IMR-90 (cell line): ENCODE results near the gene CXCR3. TPM values are rescaled to one million over a fixed set of nuclear protein-coding genes. Genes with fewer than 3 reads are reported as not detected.

ENCODE experiments used
- ATAC-seq: fragments of 200-7000 bp; cut with Tn5 transposase; 2 replicates; pipeline ENCODE4 v1.9.1; 2020; ENCODE audit warnings: low read depth, mild to moderate bottlenecking, moderate library complexity
- BruUV-seq: library from RNA; stranded (reverse); fragments of 400-500 nt; replicated peaks from 2 replicates; lab custom pipeline; 2021; lab: Mats Ljungman, UMichigan
- CTCF ChIA-PET: fragments of 300-600 bp; formaldehyde crosslinking; extraction: SDS; loops from one replicate; lab custom pipeline; 2021; ENCODE audit warnings: antibody characterized with exemption; lab: Yijun Ruan, JAX
- POLR2A ChIA-PET: fragments of 300-600 bp; sonication (Branson Sonifier 250); formaldehyde crosslinking; loops from one replicate; lab custom pipeline; 2022; ENCODE audit warnings: antibody characterized with exemption; ENCODE audit not compliant: unreplicated experiment; lab: Charles Lee
- DNase-seq: peaks from one replicate; pipeline ENCODE4 v3.0.0; 2013
- H2AFZ ChIP-seq: replicated peaks from 2 replicates; pipeline ENCODE3; 2013; ENCODE audit warnings: low read length, mild to moderate bottlenecking; ENCODE audit not compliant: poor library complexity
- H2AK5ac ChIP-seq: 2 replicates; pipeline ENCODE4 v1.6.1; 2013; ENCODE audit warnings: low read depth, low read length, inconsistent platforms
- H2AK9ac ChIP-seq: replicated peaks from 2 replicates; pipeline ENCODE3; 2013; ENCODE audit warnings: mild to moderate bottlenecking, low read depth, low read length, moderate library complexity; ENCODE audit not compliant: poor library complexity
- H2BK120ac ChIP-seq: 2 replicates; pipeline ENCODE4 v1.6.1; 2013; ENCODE audit warnings: low read depth, low read length, inconsistent platforms
- H2BK15ac ChIP-seq: 3 replicates; pipeline ENCODE4 v1.6.1; 2013; ENCODE audit warnings: low read depth, low read length, inconsistent platforms
- H2BK20ac ChIP-seq: 2 replicates; pipeline ENCODE4 v1.6.1; 2013; ENCODE audit warnings: low read depth, mild to moderate bottlenecking, inconsistent platforms, low read length, moderate library complexity
- H2BK5ac ChIP-seq: 2 replicates; pipeline ENCODE4 v1.6.1; 2013; ENCODE audit warnings: mild to moderate bottlenecking, low read depth, low read length, inconsistent platforms; ENCODE audit not compliant: poor library complexity, severe bottlenecking
- H3K14ac ChIP-seq: replicated peaks from 2 replicates; pipeline ENCODE4 v1.6.1; 2013; ENCODE audit warnings: low read depth, low read length, inconsistent platforms
- H3K18ac ChIP-seq: 2 replicates; pipeline ENCODE4 v1.6.1; 2013; ENCODE audit warnings: low read depth, low read length, control low read depth
- H3K23ac ChIP-seq: 2 replicates; pipeline ENCODE4 v1.6.1; 2013; ENCODE audit warnings: low read depth, low read length, inconsistent platforms
- H3K27ac ChIP-seq: 2 replicates; pipeline ENCODE4 v1.5.1; 2013; ENCODE audit warnings: mild to moderate bottlenecking, control low read depth, low read length; ENCODE audit not compliant: insufficient read depth
- H3K27me3 ChIP-seq: 2 replicates; pipeline ENCODE4 v1.6.1; 2013; ENCODE audit warnings: low read length; ENCODE audit not compliant: control insufficient read depth, insufficient read depth
- H3K36me3 ChIP-seq: 2 replicates; pipeline ENCODE4 v1.6.1; 2013; ENCODE audit warnings: low read length, mixed read lengths; ENCODE audit not compliant: control insufficient read depth, insufficient read depth
- H3K4ac ChIP-seq: 2 replicates; pipeline ENCODE4 v1.6.1; 2013; ENCODE audit warnings: low read depth, low read length, inconsistent platforms
- H3K4me1 ChIP-seq: 2 replicates; pipeline ENCODE4 v1.6.1; 2013; ENCODE audit warnings: low read length, mixed read lengths; ENCODE audit not compliant: control insufficient read depth, insufficient read depth
- H3K4me2 ChIP-seq: 2 replicates; pipeline ENCODE4 v1.6.1; 2013; ENCODE audit warnings: low read depth, mild to moderate bottlenecking, control low read depth, low read length, moderate library complexity
- H3K4me3 ChIP-seq: 2 replicates; pipeline ENCODE4 v1.5.1; 2013; ENCODE audit warnings: low read depth, mild to moderate bottlenecking, control low read depth, low read length, moderate library complexity; ENCODE audit not compliant: insufficient read depth
- H3K56ac ChIP-seq: 2 replicates; pipeline ENCODE4 v1.6.1; 2013; ENCODE audit warnings: low read length, inconsistent platforms; ENCODE audit not compliant: insufficient read depth; ENCODE audit errors: extremely low read depth
- H3K79me1 ChIP-seq, 2 experiments: 2 replicates each; pipeline ENCODE4 v1.6.1; 2013; ENCODE audit warnings: low read length in 2 of 2, inconsistent platforms in 1 of 2, low read depth in 1 of 2
- H3K9ac ChIP-seq: 2 replicates; pipeline ENCODE4 v1.6.1; 2013; ENCODE audit warnings: low read depth, low read length, control low read depth
- H3K9me1 ChIP-seq: 2 replicates; pipeline ENCODE4 v1.6.1; 2013; ENCODE audit warnings: low read length, inconsistent platforms; ENCODE audit not compliant: insufficient read depth
- H3K9me3 ChIP-seq: 2 replicates; pipeline ENCODE4 v1.6.1; 2013; ENCODE audit warnings: low read length; ENCODE audit not compliant: control insufficient read depth, insufficient read depth
- H4K20me1 ChIP-seq: 2 replicates; pipeline ENCODE4 v1.6.1; 2013; ENCODE audit warnings: low read length, inconsistent platforms; ENCODE audit not compliant: insufficient read depth
- H4K5ac ChIP-seq: 2 replicates; pipeline ENCODE4 v1.6.1; 2013; ENCODE audit warnings: mild to moderate bottlenecking, low read depth, low read length, control low read depth
- H4K8ac ChIP-seq, 2 experiments: 2 replicates each; pipeline ENCODE4 v1.6.1; 2013; ENCODE audit warnings: low read depth in 2 of 2, low read length in 2 of 2, control low read depth in 1 of 2, inconsistent platforms in 1 of 2
- H4K91ac ChIP-seq: 2 replicates; pipeline ENCODE4 v1.6.1; 2013; ENCODE audit warnings: low read depth, low read length, inconsistent platforms; ENCODE audit not compliant: insufficient read depth
- MXI1 ChIP-seq: IDR thresholded peaks from 2 replicates; pipeline ENCODE4 v1.6.1; 2012; ENCODE audit warnings: low read depth, mild to moderate bottlenecking, low read length, moderate library complexity, borderline replicate concordance
- WGBS, 2 experiments: methylation state at CpG; one replicate each; pipeline versions ENCODE4 v1.1.5 to v1.1.7; 2013; ENCODE audit warnings: missing lambda C conversion rate in 2 of 2; ENCODE audit not compliant: insufficient read length in 1 of 2; ENCODE audit errors: extremely low coverage in 2 of 2; 5-methylcytosine and 5-hydroxymethylcytosine counted together
- dilution Hi-C: fragments of 300-500 bp; cut with HindIII; formaldehyde crosslinking; loops from one replicate; pipeline ENCODE4 v1.14.3; 2018; ENCODE audit warnings: low sequenced_read_pairs; ENCODE audit not compliant: unreplicated experiment
- in situ Hi-C: fragments of 300-500 bp; cut with MboI; formaldehyde crosslinking; loops from 3 replicates; pipeline ENCODE4 v1.14.3; 2019; ENCODE audit warnings: low sequenced_read_pairs, inconsistent platforms, mixed read lengths
- intact Hi-C: fragments of 100-400 bp; cut with micrococcal nuclease; formaldehyde crosslinking; loops from 2 replicates; pipeline ENCODE4 v1.10.0; 2022
- polyA plus RNA-seq, 3 experiments: library from polyadenylated mRNA; depleted of rRNA; stranded (reverse); fragments of >200 nt; gene quantifications; 2 replicates each; pipeline ENCODE4 v1.2.3, GENCODE V29; 2012; ENCODE audit warnings: low replicate concordance in 1 of 3
- total RNA-seq: library from RNA; depleted of rRNA; stranded (reverse); fragments of >200 nt; gene quantifications from 2 replicates; pipeline ENCODE4 v1.2.3, GENCODE V29; 2012

CXCR3 gene
- total and polyA plus RNA-seq, 2 of the 4 experiments (the other 2 are of a cell fraction) = not detected

DNA sequence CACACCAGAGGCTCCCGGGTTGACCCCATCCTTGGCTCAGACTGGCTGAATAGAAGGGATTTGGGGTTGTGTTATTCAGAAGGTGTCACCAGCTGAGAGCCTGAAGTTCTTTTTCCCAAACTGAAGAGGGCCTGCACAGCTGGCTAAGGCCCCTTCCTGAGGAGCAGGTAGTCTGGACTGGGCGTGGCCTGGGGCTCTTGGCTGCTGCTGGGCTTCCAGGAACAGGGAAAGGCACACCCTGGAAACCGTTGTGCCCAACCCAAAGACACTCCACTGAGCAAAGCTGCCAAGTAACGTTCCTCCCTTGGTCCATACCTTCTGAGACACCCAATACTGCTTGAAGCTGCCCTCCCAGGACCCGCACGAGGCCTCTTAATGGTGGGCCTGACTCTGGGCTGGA lies 8.3 kb upstream of the CXCR3 start:
- H3K9me1 ChIP-seq = no peaks in the 10 kb centered on the region
- in situ Hi-C loops (loop anchor here (25.0 kb wide), 1 partner anchor 864 kb away; no protein-coding TSS in a partner anchor), dilution Hi-C loops (no loop called here), intact Hi-C loops (no loop called here)
- no peak overlapping the region for H3K27ac ChIP-seq
- no peak overlapping the region for H4K5ac ChIP-seq
- H4K8ac ChIP-seq = no peak overlapping the region
- no peak for ATAC-seq
- H3K23ac ChIP-seq = no peak overlapping the region
- H2AK5ac ChIP-seq = no peak overlapping the region
- no peak overlapping the region for H3K14ac ChIP-seq
- ChIA-PET POLR2A (no interaction called here), CTCF (no interaction called here)
- no peaks in the 10 kb centered on the region for H3K79me1 ChIP-seq
- H3K9ac ChIP-seq = no peak overlapping the region
- H3K36me3 ChIP-seq = no peaks in the 10 kb centered on the region
- no peaks in the 10 kb centered on the region for H3K9me3 ChIP-seq
- BruUV-seq = no TSS peak
- H2BK5ac ChIP-seq = no peak overlapping the region
- WGBS, 2 experiments = 40% methylated on average over 1 of the region's 6 CpGs; no CpG with 5 or more reads in 1 of the 2 experiments
- no peak overlapping the region for H3K18ac ChIP-seq
- no peak overlapping the region for H2AK9ac ChIP-seq
- TF ChIP-seq MXI1 = no peak
- H3K27me3 ChIP-seq = peaks cover 6% of the 10 kb centered on the region
- H2BK20ac ChIP-seq = no peak overlapping the region
- H3K4me2 ChIP-seq = no peak overlapping the region
- H2AFZ ChIP-seq = no peak overlapping the region
- H2BK15ac ChIP-seq = no peak overlapping the region
- no peaks in the 10 kb centered on the region; the same call in 1 of the 2 replicates for H3K4me1 ChIP-seq
- H3K4me3 ChIP-seq = no peak overlapping the region
- H2BK120ac ChIP-seq = no peak overlapping the region
- no peak overlapping the region for H4K91ac ChIP-seq
- no peak overlapping the region for H3K4ac ChIP-seq
- no peak for DNase-seq
- no peak overlapping the region for H3K56ac ChIP-seq
- no peaks in the 10 kb centered on the region for H4K20me1 ChIP-seq
